SK-N-SH (cell line): ENCODE results near the gene IFNW1. TPM values are rescaled to one million over a fixed set of nuclear protein-coding genes. Genes with fewer than 3 reads are reported as not detected.

Experiments
- CTCF ChIA-PET: fragments of 300-600, 350-600 bp; formaldehyde crosslinking; extraction: SDS; loops from one replicate; lab custom pipeline; 2021; lab: Yijun Ruan, JAX
- POLR2A ChIA-PET: fragments of 350-600 bp; sonication (Branson Sonifier 250); formaldehyde crosslinking; extraction: SDS; loops from one replicate; lab custom pipeline; 2020; ENCODE audit warnings: antibody characterized with exemption, inconsistent platforms; lab: Yijun Ruan, JAX
- DNase-seq: peaks from one replicate; pipeline ENCODE4 v3.0.0; 2012
- H2AFZ ChIP-seq: fragments of 200-600 bp; sonication (generic); 2 replicates; pipeline ENCODE4 v1.8.1; 2016; ENCODE audit warnings: antibody characterized with exemption, mild to moderate bottlenecking, low read depth
- H3F3A ChIP-seq: fragments of 200-600 bp; sonication (generic); replicated peaks from 2 replicates; pipeline ENCODE3; 2016; ENCODE audit warnings: antibody characterized with exemption, mild to moderate bottlenecking; ENCODE audit not compliant: insufficient read depth
- H3K27ac ChIP-seq, 2 experiments: fragments of 200-500 bp in 1 of 2; fragments of 200-600 bp in 1 of 2; sonication (Bioruptor generic) in 1 of 2; sonication (generic), shearing (Covaris generic) in 1 of 2; 2 replicates each; pipeline versions ENCODE4 v1.5.1 to v1.6.1; 2014 to 2016; ENCODE audit warnings: low read depth in 2 of 2, inconsistent platforms in 1 of 2, low read length in 1 of 2, mild to moderate bottlenecking in 1 of 2, mixed read lengths in 1 of 2
- H3K27me3 ChIP-seq: fragments of 200-600 bp; sonication (generic), shearing (Covaris generic); 2 replicates; pipeline ENCODE4 v1.6.1; 2016; ENCODE audit warnings: mixed run types; ENCODE audit not compliant: insufficient read depth
- H3K36me3 ChIP-seq, 2 experiments: fragments of 200-500 bp in 1 of 2; fragments of 200-600 bp in 1 of 2; sonication (Bioruptor generic) in 1 of 2; sonication (generic) in 1 of 2; replicated peaks in 1 of 2; 2 replicates each; pipeline versions ENCODE3 to v1.5.1; 2014 to 2016; ENCODE audit warnings: low read length in 1 of 2, mild to moderate bottlenecking in 1 of 2; ENCODE audit not compliant: insufficient read depth in 2 of 2, control insufficient read depth in 1 of 2
- H3K4me1 ChIP-seq, 2 experiments: fragments of 200-500 bp in 1 of 2; fragments of 200-600 bp in 1 of 2; sonication (Bioruptor generic) in 1 of 2; sonication (generic), shearing (Covaris generic) in 1 of 2; 2 replicates each; pipeline versions ENCODE4 v1.5.1 to v1.6.1; 2014 to 2016; ENCODE audit warnings: low read depth in 1 of 2, low read length in 1 of 2, mixed run types in 1 of 2; ENCODE audit not compliant: insufficient read depth in 2 of 2, control insufficient read depth in 1 of 2
- H3K4me2 ChIP-seq: fragments of 200-600 bp; sonication (generic), shearing (Covaris generic); 2 replicates; pipeline ENCODE4 v1.6.1; 2017; ENCODE audit warnings: mixed run types
- H3K4me3 ChIP-seq, 2 experiments: fragments of 200-500 bp in 1 of 2; fragments of 200-600 bp in 1 of 2; sonication (Bioruptor generic) in 1 of 2; sonication (generic), shearing (Covaris generic) in 1 of 2; 2 replicates each; pipeline versions ENCODE4 v1.5.1 to v1.8.1; 2014 to 2016; ENCODE audit warnings: low read depth in 2 of 2, inconsistent platforms in 1 of 2, low read length in 1 of 2, mild to moderate bottlenecking in 1 of 2, mixed read lengths in 1 of 2, moderate library complexity in 1 of 2
- H3K79me2 ChIP-seq: fragments of 200-600 bp; sonication (generic); 2 replicates; pipeline ENCODE4 v1.8.1; 2017; ENCODE audit warnings: mild to moderate bottlenecking; ENCODE audit not compliant: insufficient read depth
- H3K9ac ChIP-seq: fragments of 200-600 bp; sonication (generic); 2 replicates; pipeline ENCODE4 v1.6.1; 2017; ENCODE audit warnings: mixed run types
- H3K9me2 ChIP-seq: fragments of 200-600 bp; sonication (generic); 2 replicates; pipeline ENCODE4 v1.6.1; 2017; ENCODE audit warnings: mixed run types
- H3K9me3 ChIP-seq: fragments of 200-600 bp; sonication (generic); 2 replicates; pipeline ENCODE4 v1.6.1; 2017; ENCODE audit warnings: mixed run types, mild to moderate bottlenecking, moderate library complexity
- H4K20me1 ChIP-seq: fragments of 200-600 bp; sonication (generic); 2 replicates; pipeline ENCODE4 v1.6.1; 2017; ENCODE audit warnings: mild to moderate bottlenecking, mixed run types; ENCODE audit not compliant: insufficient read depth
- CHD2 ChIP-seq: fragments of 150-350 bp; IDR thresholded peaks from 2 replicates; pipeline ENCODE4 v1.6.1; 2018; ENCODE audit warnings: low read length; ENCODE audit not compliant: partially characterized antibody
- ELF1 ChIP-seq: IDR thresholded peaks from 2 replicates; pipeline ENCODE4 v1.4.0; 2012
- EZH2phosphoT487 ChIP-seq: fragments of 200-600 bp; sonication (generic); IDR thresholded peaks from 2 replicates; pipeline ENCODE4 v1.6.1; 2017; ENCODE audit warnings: low read depth, mixed run types, mild to moderate bottlenecking, antibody characterized with exemption, moderate library complexity, borderline replicate concordance
- MEF2A ChIP-seq: IDR thresholded peaks from 2 replicates; pipeline ENCODE4 v1.4.0; 2012; ENCODE audit warnings: low read depth, borderline replicate concordance
- NFIC ChIP-seq: IDR thresholded peaks from 2 replicates; pipeline ENCODE4 v1.4.0; 2012; ENCODE audit warnings: borderline replicate concordance
- NRF1 ChIP-seq: IDR thresholded peaks from 2 replicates; pipeline ENCODE4 v1.6.1; 2012; ENCODE audit warnings: low read depth, mild to moderate bottlenecking, low read length
- POLR2AphosphoS5 ChIP-seq: IDR thresholded peaks from 2 replicates; pipeline ENCODE4 v1.6.1; 2012; ENCODE audit warnings: low read depth, low read length
- RFX5 ChIP-seq: IDR thresholded peaks from 2 replicates; pipeline ENCODE4 v1.6.1; 2012; ENCODE audit warnings: mild to moderate bottlenecking, improper control_type of control experiment, low read length
- SIN3A ChIP-seq: IDR thresholded peaks from 2 replicates; pipeline ENCODE4 v1.6.1; 2012; ENCODE audit warnings: low read depth, mild to moderate bottlenecking, low read length, moderate library complexity, borderline replicate concordance
- SMC3 ChIP-seq: IDR thresholded peaks from 2 replicates; pipeline ENCODE4 v1.6.1; 2012; ENCODE audit warnings: low read depth, low read length, improper control_type of control experiment
- TEAD4 ChIP-seq: IDR thresholded peaks from 2 replicates; pipeline ENCODE4 v1.4.0; 2012; ENCODE audit warnings: mild to moderate bottlenecking, borderline replicate concordance; ENCODE audit not compliant: insufficient read depth
- YY1 ChIP-seq: IDR thresholded peaks from 2 replicates; pipeline ENCODE4 v1.4.0; 2012; ENCODE audit warnings: low read depth, mild to moderate bottlenecking
- WGBS: methylation state at CpG from one replicate; pipeline ENCODE4 v1.1.6; 2017; ENCODE audit warnings: low lambda C conversion rate; 5-methylcytosine and 5-hydroxymethylcytosine counted together
- polyA plus RNA-seq, 3 experiments: library from polyadenylated mRNA; depleted of rRNA; stranded (reverse); fragments of >200 nt; gene quantifications; 2 replicates each; pipeline ENCODE4 v1.2.3, GENCODE V29; 2012
- TF ChIP-seq, protein P1 (sequence below): IDR thresholded peaks from 2 replicates; pipeline ENCODE4 v1.6.1; 2012; ENCODE audit warnings: mild to moderate bottlenecking, low read depth, low read length, moderate library complexity
- TF ChIP-seq, protein P2 (sequence below): fragments of 200-600 bp; sonication (generic); IDR thresholded peaks from 2 replicates; pipeline ENCODE4 v1.6.1; 2017; ENCODE audit warnings: antibody characterized with exemption, mild to moderate bottlenecking, moderate library complexity
- TF ChIP-seq, protein P3 (sequence below): IDR thresholded peaks from 2 replicates; pipeline ENCODE4; 2012
- TF ChIP-seq, protein P4 (sequence below): IDR thresholded peaks from 2 replicates; pipeline ENCODE4 v1.4.0; 2012; ENCODE audit warnings: low read depth
- TF ChIP-seq, protein P5 (sequence below): fragments of 150-350 bp; IDR thresholded peaks from 2 replicates; pipeline ENCODE4 v1.6.1; 2016; ENCODE audit warnings: mild to moderate bottlenecking, low read depth, low read length

IFNW1 gene
- polyA plus RNA-seq, 1 of the 3 experiments (the other 2 are of a cell fraction) = not detected

DNA sequence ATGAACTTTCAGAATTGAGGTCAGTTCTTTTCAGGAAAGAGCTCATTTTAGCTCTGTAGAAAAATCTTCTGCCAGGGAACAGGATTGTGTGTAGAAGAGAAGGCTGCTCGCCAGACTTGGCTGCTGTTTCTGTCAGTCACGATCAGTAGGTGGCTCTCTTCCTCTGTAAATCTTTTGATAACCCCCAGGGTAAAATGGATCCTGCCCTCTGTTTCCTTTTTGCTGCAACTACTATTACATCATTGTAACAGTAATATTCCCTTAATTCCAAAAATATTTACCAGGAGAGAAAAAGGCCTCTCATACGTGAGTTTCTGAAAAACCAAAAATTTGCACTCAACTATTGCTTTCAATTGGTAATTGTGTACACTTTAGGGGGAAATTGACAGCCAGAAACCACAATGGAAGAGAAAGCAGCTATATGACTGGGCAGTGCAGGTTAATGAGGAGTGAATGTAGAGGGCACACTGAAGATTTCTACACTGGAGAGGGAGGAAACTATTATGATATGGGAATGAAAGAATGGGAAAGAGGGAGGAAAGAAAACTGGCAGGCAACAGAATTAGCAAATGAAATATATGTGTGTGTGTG, 12.5 kb upstream of the IFNW1 start (continued):
- TF ChIP-seq, protein P1, sequence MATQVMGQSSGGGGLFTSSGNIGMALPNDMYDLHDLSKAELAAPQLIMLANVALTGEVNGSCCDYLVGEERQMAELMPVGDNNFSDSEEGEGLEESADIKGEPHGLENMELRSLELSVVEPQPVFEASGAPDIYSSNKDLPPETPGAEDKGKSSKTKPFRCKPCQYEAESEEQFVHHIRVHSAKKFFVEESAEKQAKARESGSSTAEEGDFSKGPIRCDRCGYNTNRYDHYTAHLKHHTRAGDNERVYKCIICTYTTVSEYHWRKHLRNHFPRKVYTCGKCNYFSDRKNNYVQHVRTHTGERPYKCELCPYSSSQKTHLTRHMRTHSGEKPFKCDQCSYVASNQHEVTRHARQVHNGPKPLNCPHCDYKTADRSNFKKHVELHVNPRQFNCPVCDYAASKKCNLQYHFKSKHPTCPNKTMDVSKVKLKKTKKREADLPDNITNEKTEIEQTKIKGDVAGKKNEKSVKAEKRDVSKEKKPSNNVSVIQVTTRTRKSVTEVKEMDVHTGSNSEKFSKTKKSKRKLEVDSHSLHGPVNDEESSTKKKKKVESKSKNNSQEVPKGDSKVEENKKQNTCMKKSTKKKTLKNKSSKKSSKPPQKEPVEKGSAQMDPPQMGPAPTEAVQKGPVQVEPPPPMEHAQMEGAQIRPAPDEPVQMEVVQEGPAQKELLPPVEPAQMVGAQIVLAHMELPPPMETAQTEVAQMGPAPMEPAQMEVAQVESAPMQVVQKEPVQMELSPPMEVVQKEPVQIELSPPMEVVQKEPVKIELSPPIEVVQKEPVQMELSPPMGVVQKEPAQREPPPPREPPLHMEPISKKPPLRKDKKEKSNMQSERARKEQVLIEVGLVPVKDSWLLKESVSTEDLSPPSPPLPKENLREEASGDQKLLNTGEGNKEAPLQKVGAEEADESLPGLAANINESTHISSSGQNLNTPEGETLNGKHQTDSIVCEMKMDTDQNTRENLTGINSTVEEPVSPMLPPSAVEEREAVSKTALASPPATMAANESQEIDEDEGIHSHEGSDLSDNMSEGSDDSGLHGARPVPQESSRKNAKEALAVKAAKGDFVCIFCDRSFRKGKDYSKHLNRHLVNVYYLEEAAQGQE = no peak
- TF ChIP-seq RFX5 (no peak), NFIC (no peak), YY1 (no peak)

DNA sequence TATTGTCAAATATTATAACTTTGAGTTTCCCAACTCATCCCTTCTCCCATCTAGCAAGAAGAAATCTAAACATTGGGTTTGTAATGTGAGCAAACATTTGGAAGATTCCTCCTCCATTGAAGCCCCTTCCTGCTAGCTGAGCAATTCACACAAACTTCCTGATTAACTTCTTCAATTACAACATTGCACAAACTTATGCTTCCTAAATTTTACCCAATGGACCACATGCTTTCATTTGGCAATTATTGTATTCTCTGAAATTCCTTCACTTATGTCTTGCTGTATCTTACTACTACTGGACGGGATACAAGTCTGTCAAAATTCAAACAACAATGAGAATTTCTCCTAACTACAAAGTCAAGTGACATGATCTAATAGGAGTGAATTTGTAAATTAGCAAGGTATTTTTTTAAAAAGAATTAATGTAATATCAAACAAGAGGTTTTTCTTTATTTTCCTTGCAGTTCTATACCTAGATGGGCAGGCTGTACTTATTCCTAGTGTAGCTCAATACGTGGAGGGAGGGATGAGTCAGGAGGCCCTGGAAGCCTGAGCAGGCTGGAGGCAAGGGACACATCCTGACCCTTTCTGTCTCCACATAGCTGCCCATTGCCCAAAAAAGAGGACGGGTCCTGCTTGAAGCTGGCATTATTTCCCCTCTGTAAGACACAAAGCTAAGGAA, 11.8 kb upstream of the IFNW1 start:
- Histone ChIP-seq H3K9me2 (no peaks in the 10 kb centered on the region), H3K9ac (no peak overlapping the region), H2AFZ (0 out of 2 replicates have a peak overlapping the region, but pooled peaks have one; percentile 12), H3K36me3 (no peaks in the 10 kb centered on the region), H4K20me1 (no peaks in the 10 kb centered on the region), H3K27me3 (no peaks in the 10 kb centered on the region), H3K27ac (no peak overlapping the region), H3K4me2 (no peak overlapping the region), H3K4me3 (no peak overlapping the region), H3K4me1 (no peaks in the 10 kb centered on the region; a peak in 1 of 4 replicates), H3K9me3 (no peaks in the 10 kb centered on the region), H3K79me2 (no peaks in the 10 kb centered on the region), H3F3A (no peaks in the 10 kb centered on the region)
- TF ChIP-seq NFIC = no peak
- TF ChIP-seq, protein P2, sequence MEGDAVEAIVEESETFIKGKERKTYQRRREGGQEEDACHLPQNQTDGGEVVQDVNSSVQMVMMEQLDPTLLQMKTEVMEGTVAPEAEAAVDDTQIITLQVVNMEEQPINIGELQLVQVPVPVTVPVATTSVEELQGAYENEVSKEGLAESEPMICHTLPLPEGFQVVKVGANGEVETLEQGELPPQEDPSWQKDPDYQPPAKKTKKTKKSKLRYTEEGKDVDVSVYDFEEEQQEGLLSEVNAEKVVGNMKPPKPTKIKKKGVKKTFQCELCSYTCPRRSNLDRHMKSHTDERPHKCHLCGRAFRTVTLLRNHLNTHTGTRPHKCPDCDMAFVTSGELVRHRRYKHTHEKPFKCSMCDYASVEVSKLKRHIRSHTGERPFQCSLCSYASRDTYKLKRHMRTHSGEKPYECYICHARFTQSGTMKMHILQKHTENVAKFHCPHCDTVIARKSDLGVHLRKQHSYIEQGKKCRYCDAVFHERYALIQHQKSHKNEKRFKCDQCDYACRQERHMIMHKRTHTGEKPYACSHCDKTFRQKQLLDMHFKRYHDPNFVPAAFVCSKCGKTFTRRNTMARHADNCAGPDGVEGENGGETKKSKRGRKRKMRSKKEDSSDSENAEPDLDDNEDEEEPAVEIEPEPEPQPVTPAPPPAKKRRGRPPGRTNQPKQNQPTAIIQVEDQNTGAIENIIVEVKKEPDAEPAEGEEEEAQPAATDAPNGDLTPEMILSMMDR = no peak
- TF ChIP-seq, protein P3, sequence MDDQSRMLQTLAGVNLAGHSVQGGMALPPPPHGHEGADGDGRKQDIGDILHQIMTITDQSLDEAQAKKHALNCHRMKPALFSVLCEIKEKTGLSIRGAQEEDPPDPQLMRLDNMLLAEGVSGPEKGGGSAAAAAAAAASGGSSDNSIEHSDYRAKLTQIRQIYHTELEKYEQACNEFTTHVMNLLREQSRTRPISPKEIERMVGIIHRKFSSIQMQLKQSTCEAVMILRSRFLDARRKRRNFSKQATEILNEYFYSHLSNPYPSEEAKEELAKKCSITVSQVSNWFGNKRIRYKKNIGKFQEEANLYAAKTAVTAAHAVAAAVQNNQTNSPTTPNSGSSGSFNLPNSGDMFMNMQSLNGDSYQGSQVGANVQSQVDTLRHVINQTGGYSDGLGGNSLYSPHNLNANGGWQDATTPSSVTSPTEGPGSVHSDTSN = no peak
- no peak for TF ChIP-seq SMC3
- TF ChIP-seq CHD2 = no peak
- no peak for TF ChIP-seq TEAD4
- no peak for TF ChIP-seq EZH2phosphoT487
- TF ChIP-seq RFX5 = no peak
- TF ChIP-seq NRF1 = no peak
- no peak for TF ChIP-seq ELF1
- no peak for TF ChIP-seq POLR2AphosphoS5
- TF ChIP-seq SIN3A = no peak
- TF ChIP-seq MEF2A = no peak
- TF ChIP-seq, protein P4, sequence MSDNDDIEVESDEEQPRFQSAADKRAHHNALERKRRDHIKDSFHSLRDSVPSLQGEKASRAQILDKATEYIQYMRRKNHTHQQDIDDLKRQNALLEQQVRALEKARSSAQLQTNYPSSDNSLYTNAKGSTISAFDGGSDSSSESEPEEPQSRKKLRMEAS = no peak
- TF ChIP-seq, protein P5, sequence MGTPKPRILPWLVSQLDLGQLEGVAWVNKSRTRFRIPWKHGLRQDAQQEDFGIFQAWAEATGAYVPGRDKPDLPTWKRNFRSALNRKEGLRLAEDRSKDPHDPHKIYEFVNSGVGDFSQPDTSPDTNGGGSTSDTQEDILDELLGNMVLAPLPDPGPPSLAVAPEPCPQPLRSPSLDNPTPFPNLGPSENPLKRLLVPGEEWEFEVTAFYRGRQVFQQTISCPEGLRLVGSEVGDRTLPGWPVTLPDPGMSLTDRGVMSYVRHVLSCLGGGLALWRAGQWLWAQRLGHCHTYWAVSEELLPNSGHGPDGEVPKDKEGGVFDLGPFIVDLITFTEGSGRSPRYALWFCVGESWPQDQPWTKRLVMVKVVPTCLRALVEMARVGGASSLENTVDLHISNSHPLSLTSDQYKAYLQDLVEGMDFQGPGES = no peak
- WGBS = 47% methylated on average over 3 of the region's 3 CpGs
- ChIA-PET CTCF (interaction anchor here (0.7 to 1.2 kb wide), 6 partner anchors 10 to 1151 kb away, joined by 3 to 4 read pairs (median 3); no protein-coding TSS in a partner anchor), POLR2A (no interaction called here)
- DNase-seq = no peak
